PC-9 (cell line): ENCODE measurements around the gene MLN. TPM values are rescaled to one million over a fixed set of nuclear protein-coding genes. Genes with fewer than 3 reads are reported as not detected.

Source experiments
- BruUV-seq: library from RNA; stranded (reverse); fragments of 400-500 nt; replicated peaks from 2 replicates; lab custom pipeline; 2021; lab: Mats Ljungman, UMichigan
- CTCF ChIA-PET: fragments of 300-600 bp; sonication (Branson Sonifier 250); formaldehyde crosslinking; loops from one replicate; lab custom pipeline; 2022; ENCODE audit warnings: antibody characterized with exemption; lab: Charles Lee
- POLR2A ChIA-PET: fragments of 300-600 bp; sonication (Branson Sonifier 250); formaldehyde crosslinking; loops from one replicate; lab custom pipeline; 2022; ENCODE audit warnings: antibody characterized with exemption; ENCODE audit not compliant: unreplicated experiment; lab: Charles Lee
- DNase-seq, 2 experiments: peaks; one replicate each; pipeline versions ENCODE4 v3.0.0 to v3.0.0-alpha.2; 2015 to 2022; ENCODE audit warnings: mixed read lengths in 1 of 2
- H2AFZ ChIP-seq: fragments of 200-600 bp; sonication (generic); 2 replicates; pipeline ENCODE4 v1.8.1; 2017; ENCODE audit warnings: antibody characterized with exemption
- H3F3A ChIP-seq: fragments of 200-600 bp; sonication (generic); 2 replicates; pipeline ENCODE4 v1.8.1; 2017; ENCODE audit warnings: antibody characterized with exemption, mild to moderate bottlenecking, low read depth; ENCODE audit not compliant: insufficient read depth
- H3K27ac ChIP-seq: fragments of 200-600 bp; sonication (generic); 2 replicates; pipeline ENCODE4 v1.6.1; 2016; ENCODE audit warnings: mixed run types
- H3K27me3 ChIP-seq: fragments of 200-600 bp; sonication (generic); 2 replicates; pipeline ENCODE4 v1.6.1; 2016; ENCODE audit warnings: low read depth, mixed run types; ENCODE audit not compliant: insufficient read depth
- H3K36me3 ChIP-seq: fragments of 200-600 bp; sonication (generic); 2 replicates; pipeline ENCODE4 v1.6.1; 2016; ENCODE audit warnings: low read depth, mixed run types
- H3K4me1 ChIP-seq: fragments of 200-600 bp; sonication (generic); replicated peaks from 2 replicates; pipeline ENCODE4 v1.6.1; 2016; ENCODE audit warnings: mixed run types; ENCODE audit not compliant: insufficient read depth
- H3K4me2 ChIP-seq: fragments of 200-600 bp; sonication (generic); 2 replicates; pipeline ENCODE4 v1.6.1; 2017; ENCODE audit warnings: mixed run types
- H3K4me3 ChIP-seq: fragments of 200-600 bp; sonication (generic); 2 replicates; pipeline ENCODE4 v1.6.1; 2016; ENCODE audit warnings: mixed run types
- H3K79me2 ChIP-seq: fragments of 200-600 bp; sonication (generic); 2 replicates; pipeline ENCODE4 v1.6.1; 2017; ENCODE audit warnings: low read depth, mixed run types
- H3K9me2 ChIP-seq: fragments of 200-600 bp; sonication (generic); 2 replicates; pipeline ENCODE4 v1.8.1; 2017; ENCODE audit warnings: mild to moderate bottlenecking; ENCODE audit not compliant: insufficient read depth
- H3K9me3 ChIP-seq: fragments of 200-600 bp; sonication (generic); 2 replicates; pipeline ENCODE4 v1.8.1; 2016; ENCODE audit warnings: low read depth; ENCODE audit not compliant: insufficient read depth
- H4K20me1 ChIP-seq: fragments of 200-600 bp; sonication (generic); 2 replicates; pipeline ENCODE4 v1.8.1; 2017; ENCODE audit not compliant: insufficient read depth
- EZH2 ChIP-seq: fragments of 200-600 bp; sonication (generic); IDR thresholded peaks from 2 replicates; pipeline ENCODE4 v1.8.0; 2017; ENCODE audit warnings: antibody characterized with exemption, low read depth
- intact Hi-C: fragments of 100-400 bp; cut with micrococcal nuclease; formaldehyde crosslinking; loops from one replicate; pipeline ENCODE4 v1.10.0; 2022; ENCODE audit not compliant: unreplicated experiment
- total RNA-seq: library from RNA; stranded (reverse); gene quantifications from 2 replicates; pipeline ENCODE4 v1.2.3, GENCODE V29; 2021
- TF ChIP-seq, protein P1 (sequence below): fragments of 200-600 bp; sonication (generic); conservative IDR thresholded peaks from 2 replicates; pipeline ENCODE4 v1.6.1; 2017; ENCODE audit warnings: mixed run types, antibody characterized with exemption, mild to moderate bottlenecking, moderate library complexity

MLN gene
- total RNA-seq, 1 experiment from 2014 or later: not detected

DNA sequence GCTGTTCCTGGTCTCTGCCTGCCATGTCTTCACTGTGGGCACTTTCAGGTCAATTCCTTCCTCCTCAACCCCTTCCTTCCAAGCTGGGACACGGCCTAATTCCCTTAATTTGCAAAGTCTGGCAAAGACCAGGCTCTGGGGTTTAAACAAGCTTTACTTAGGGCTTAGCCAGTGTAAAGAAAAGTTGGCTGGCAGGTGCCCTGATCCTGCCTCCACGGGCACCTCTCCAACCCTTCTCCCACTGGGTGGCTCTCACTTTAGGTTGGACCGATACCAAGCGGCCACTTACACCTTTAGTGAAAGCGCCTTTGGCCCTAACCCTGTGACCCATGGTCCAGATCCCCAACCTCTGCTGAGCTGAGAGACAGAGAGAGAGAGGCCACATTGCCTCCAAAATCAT is 13.7 kb upstream of the MLN start:
- no peaks in the 10 kb centered on the region for H3K9me3 ChIP-seq
- no peaks in the 10 kb centered on the region for H4K20me1 ChIP-seq
- no peaks in the 10 kb centered on the region for H3K9me2 ChIP-seq
- intact Hi-C loops: no loop called here
- no TSS peak for BruUV-seq
- ChIA-PET POLR2A (no interaction called here), CTCF (no interaction called here)
- no peaks in the 10 kb centered on the region for H3K79me2 ChIP-seq
- H3K27ac ChIP-seq: no peak overlapping the region
- H3K4me2 ChIP-seq: no peak overlapping the region
- H3K27me3 ChIP-seq: peaks cover 64% of the 10 kb centered on the region
- no peak overlapping the region for H2AFZ ChIP-seq
- H3K4me1 ChIP-seq: no peaks in the 10 kb centered on the region
- H3K4me3 ChIP-seq: no peak overlapping the region
- no peak for TF ChIP-seq EZH2
- TF ChIP-seq, protein P1, sequence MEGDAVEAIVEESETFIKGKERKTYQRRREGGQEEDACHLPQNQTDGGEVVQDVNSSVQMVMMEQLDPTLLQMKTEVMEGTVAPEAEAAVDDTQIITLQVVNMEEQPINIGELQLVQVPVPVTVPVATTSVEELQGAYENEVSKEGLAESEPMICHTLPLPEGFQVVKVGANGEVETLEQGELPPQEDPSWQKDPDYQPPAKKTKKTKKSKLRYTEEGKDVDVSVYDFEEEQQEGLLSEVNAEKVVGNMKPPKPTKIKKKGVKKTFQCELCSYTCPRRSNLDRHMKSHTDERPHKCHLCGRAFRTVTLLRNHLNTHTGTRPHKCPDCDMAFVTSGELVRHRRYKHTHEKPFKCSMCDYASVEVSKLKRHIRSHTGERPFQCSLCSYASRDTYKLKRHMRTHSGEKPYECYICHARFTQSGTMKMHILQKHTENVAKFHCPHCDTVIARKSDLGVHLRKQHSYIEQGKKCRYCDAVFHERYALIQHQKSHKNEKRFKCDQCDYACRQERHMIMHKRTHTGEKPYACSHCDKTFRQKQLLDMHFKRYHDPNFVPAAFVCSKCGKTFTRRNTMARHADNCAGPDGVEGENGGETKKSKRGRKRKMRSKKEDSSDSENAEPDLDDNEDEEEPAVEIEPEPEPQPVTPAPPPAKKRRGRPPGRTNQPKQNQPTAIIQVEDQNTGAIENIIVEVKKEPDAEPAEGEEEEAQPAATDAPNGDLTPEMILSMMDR: no peak
- no peaks in the 10 kb centered on the region for H3F3A ChIP-seq
- no peaks in the 10 kb centered on the region for H3K36me3 ChIP-seq
- DNase-seq: no peak

DNA sequence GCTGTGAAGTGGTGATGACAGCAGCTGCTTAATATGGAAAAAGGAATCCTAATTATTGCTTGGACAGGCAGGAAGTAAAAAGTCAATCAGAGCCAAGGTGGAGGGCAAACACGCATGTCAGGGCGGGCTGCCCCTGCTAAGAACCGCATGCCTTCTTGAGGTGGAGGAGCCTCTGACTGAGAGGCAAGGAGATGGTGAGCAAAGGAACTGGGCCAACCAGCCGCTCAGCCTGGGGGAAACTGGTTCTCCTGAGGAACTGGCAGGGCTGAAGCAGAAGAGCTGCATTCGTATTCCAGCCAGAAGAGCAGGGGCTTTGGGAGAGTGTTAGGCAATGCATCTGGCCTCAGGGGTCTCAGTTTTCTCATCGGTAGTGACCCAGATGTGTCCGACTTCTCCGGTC is 13.1 kb upstream of the MLN start:
- CTCF ChIA-PET: no interaction called here
- no peaks in the 10 kb centered on the region for H3K9me2 ChIP-seq
- H3K4me1 ChIP-seq: no peaks in the 10 kb centered on the region
- H3K27ac ChIP-seq: no peak overlapping the region
- POLR2A ChIA-PET: no interaction called here
- H3K79me2 ChIP-seq: no peaks in the 10 kb centered on the region
- peaks cover 70% of the 10 kb centered on the region for H3K27me3 ChIP-seq
- H4K20me1 ChIP-seq: no peaks in the 10 kb centered on the region
- no peak overlapping the region for H3K4me2 ChIP-seq
- BruUV-seq: no TSS peak
- no peaks in the 10 kb centered on the region for H3K36me3 ChIP-seq
- no peaks in the 10 kb centered on the region for H3F3A ChIP-seq
- no peaks in the 10 kb centered on the region for H3K9me3 ChIP-seq
- no peak overlapping the region for H2AFZ ChIP-seq
- H3K4me3 ChIP-seq: no peak overlapping the region
- DNase-seq: no peak
- intact Hi-C loops: no loop called here
- TF ChIP-seq EZH2: no peak
- TF ChIP-seq, protein P1: no peak

DNA sequence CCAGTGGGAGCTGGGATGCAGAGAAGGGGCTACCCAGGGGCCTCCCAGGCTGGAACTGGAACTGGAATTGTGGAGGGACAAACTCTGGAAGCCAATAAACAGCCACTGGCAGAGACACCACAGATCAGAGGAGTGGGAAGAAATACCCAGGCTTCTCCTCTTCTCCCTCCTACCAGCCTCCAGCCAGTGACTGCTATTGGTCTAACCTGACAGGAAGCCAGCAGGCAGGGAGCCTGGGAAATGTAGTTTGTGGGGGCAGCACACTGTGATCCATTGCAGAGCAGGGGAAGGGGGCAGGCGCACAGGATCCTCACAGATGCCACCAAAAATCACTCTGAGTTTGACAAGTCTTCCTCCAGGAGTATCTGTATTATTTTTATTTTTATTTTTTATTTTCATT is 12.1 kb upstream of the MLN start:
- peak overlapping the region; percentile 26; the same call in 1 of the 2 replicates for H3K4me2 ChIP-seq
- POLR2A ChIA-PET: no interaction called here
- no peaks in the 10 kb centered on the region for H4K20me1 ChIP-seq
- intact Hi-C loops: no loop called here
- DNase-seq: no peak
- H3K36me3 ChIP-seq: no peaks in the 10 kb centered on the region
- H3K9me2 ChIP-seq: no peaks in the 10 kb centered on the region
- H3K79me2 ChIP-seq: no peaks in the 10 kb centered on the region
- no peak overlapping the region for H3K4me3 ChIP-seq
- no peaks in the 10 kb centered on the region for H3K4me1 ChIP-seq
- no peaks in the 10 kb centered on the region for H3K9me3 ChIP-seq
- H3K27me3 ChIP-seq: peaks cover 80% of the 10 kb centered on the region
- H3F3A ChIP-seq: no peaks in the 10 kb centered on the region
- no peak for TF ChIP-seq EZH2
- TF ChIP-seq, protein P1: no peak
- CTCF ChIA-PET: interaction anchor here (0.6 kb wide), 1 partner anchor 767 kb away, joined by 3 read pairs; no protein-coding TSS in a partner anchor
- no peak overlapping the region for H2AFZ ChIP-seq
- H3K27ac ChIP-seq: no peak overlapping the region
- BruUV-seq: no TSS peak
